ENCODE measurements around the gene ZNF212.

The ZNF212 gene

GRCh38 chr7:149223176-149223575, 16.3 kb upstream of the ZNF212 start:
- no peaks in the 10 kb centered on the region for H3K79me2 ChIP-seq (ENCODE audit: low read length)
- no peak overlapping the region for H2AFZ ChIP-seq (ENCODE audit: low read depth, low read length)
- H3K9me3 ChIP-seq (ENCODE audit: insufficient read depth, low read length) = no peaks in the 10 kb centered on the region
- H3K36me3 ChIP-seq (replicated peaks; ENCODE audit: low read depth, low read length) = peaks cover 31% of the 10 kb centered on the region
- H4K20me1 ChIP-seq (ENCODE audit: insufficient read depth, low read length) = no peaks in the 10 kb centered on the region
- no peak overlapping the region for H3K4me2 ChIP-seq (ENCODE audit: low read length)
- no peaks in the 10 kb centered on the region for H3K4me1 ChIP-seq (ENCODE audit: low read length)
- H3K9ac ChIP-seq (ENCODE audit: low read length) = no peak overlapping the region
- H3K27me3 ChIP-seq (ENCODE audit: low read depth, low read length) = no peaks in the 10 kb centered on the region
- no peak overlapping the region for H3K27ac ChIP-seq (ENCODE audit: low read length)
- TF ChIP-seq EZH2phosphoT487 (IDR thresholded peaks at IDR 0.05; ENCODE audit: low read depth) = no peak
- TF ChIP-seq, protein P1, sequence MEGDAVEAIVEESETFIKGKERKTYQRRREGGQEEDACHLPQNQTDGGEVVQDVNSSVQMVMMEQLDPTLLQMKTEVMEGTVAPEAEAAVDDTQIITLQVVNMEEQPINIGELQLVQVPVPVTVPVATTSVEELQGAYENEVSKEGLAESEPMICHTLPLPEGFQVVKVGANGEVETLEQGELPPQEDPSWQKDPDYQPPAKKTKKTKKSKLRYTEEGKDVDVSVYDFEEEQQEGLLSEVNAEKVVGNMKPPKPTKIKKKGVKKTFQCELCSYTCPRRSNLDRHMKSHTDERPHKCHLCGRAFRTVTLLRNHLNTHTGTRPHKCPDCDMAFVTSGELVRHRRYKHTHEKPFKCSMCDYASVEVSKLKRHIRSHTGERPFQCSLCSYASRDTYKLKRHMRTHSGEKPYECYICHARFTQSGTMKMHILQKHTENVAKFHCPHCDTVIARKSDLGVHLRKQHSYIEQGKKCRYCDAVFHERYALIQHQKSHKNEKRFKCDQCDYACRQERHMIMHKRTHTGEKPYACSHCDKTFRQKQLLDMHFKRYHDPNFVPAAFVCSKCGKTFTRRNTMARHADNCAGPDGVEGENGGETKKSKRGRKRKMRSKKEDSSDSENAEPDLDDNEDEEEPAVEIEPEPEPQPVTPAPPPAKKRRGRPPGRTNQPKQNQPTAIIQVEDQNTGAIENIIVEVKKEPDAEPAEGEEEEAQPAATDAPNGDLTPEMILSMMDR (IDR thresholded peaks at IDR 0.05; ENCODE audit: low read depth, low read length) = no peak
- no peak overlapping the region for H3K4me3 ChIP-seq (ENCODE audit: low read length)

DNA sequence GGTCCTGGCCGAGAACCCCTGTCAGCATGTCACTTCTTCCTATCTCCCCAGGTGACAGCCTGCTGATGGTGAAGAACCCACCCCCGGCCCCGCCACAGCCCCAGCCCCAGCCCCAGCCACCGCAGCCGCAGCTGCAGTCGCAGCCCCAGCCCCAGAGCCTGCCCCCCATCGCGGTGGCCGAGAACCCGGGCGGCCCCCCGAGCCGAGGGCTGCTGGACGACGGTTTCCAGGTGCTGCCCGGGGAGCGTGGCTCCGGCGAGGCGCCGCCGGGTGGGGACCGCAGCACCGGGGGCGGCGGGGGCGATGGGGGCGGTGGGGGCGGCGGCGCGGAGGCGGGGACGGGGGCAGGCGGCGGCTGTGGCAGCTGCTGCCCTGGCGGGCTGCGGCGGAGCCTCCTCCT, 15.7 kb upstream of the ZNF212 start:
- Histone ChIP-seq H3K4me2 (ENCODE audit: low read length) (no peak overlapping the region), H4K20me1 (ENCODE audit: insufficient read depth, low read length) (no peaks in the 10 kb centered on the region), H3K79me2 (ENCODE audit: low read length) (no peaks in the 10 kb centered on the region), H3K4me3 (ENCODE audit: low read length) (no peak overlapping the region), H3K36me3 (replicated peaks; ENCODE audit: low read depth, low read length) (peaks cover 28% of the 10 kb centered on the region), H3K27ac (ENCODE audit: low read length) (no peak overlapping the region), H3K4me1 (ENCODE audit: low read length) (no peaks in the 10 kb centered on the region), H2AFZ (ENCODE audit: low read depth, low read length) (no peak overlapping the region), H3K27me3 (ENCODE audit: low read depth, low read length) (no peaks in the 10 kb centered on the region), H3K9ac (ENCODE audit: low read length) (no peak overlapping the region), H3K9me3 (ENCODE audit: insufficient read depth, low read length) (no peaks in the 10 kb centered on the region)
- no peak for TF ChIP-seq EZH2phosphoT487 (IDR thresholded peaks at IDR 0.05; ENCODE audit: low read depth)
- TF ChIP-seq, protein P1 (IDR thresholded peaks at IDR 0.05; ENCODE audit: low read depth, low read length) = no peak

DNA sequence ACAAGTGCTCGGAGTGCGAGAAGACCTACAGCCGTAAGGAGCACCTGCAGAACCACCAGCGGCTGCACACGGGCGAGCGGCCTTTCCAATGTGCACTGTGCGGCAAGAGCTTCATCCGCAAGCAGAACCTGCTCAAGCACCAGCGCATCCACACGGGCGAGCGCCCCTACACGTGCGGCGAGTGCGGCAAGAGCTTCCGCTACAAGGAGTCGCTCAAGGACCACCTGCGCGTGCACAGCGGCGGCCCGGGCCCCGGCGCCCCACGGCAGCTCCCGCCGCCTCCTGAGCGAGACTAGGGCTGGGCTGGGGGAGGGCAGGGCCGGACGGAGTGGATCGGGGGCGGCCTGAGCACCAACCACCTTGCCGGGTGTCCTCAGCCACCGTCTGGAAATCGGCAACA, 15.1 kb upstream of the ZNF212 start:
- Histone ChIP-seq H2AFZ (ENCODE audit: low read depth, low read length) (no peak overlapping the region), H3K36me3 (replicated peaks; ENCODE audit: low read depth, low read length) (peaks cover 23% of the 10 kb centered on the region), H3K27me3 (ENCODE audit: low read depth, low read length) (no peaks in the 10 kb centered on the region), H3K4me3 (ENCODE audit: low read length) (no peak overlapping the region), H3K9me3 (ENCODE audit: insufficient read depth, low read length) (no peaks in the 10 kb centered on the region), H3K79me2 (ENCODE audit: low read length) (no peaks in the 10 kb centered on the region), H3K4me1 (ENCODE audit: low read length) (no peaks in the 10 kb centered on the region), H4K20me1 (ENCODE audit: insufficient read depth, low read length) (no peaks in the 10 kb centered on the region), H3K9ac (ENCODE audit: low read length) (no peak overlapping the region), H3K27ac (ENCODE audit: low read length) (no peak overlapping the region), H3K4me2 (ENCODE audit: low read length) (no peak overlapping the region)
- TF ChIP-seq, protein P1 (IDR thresholded peaks at IDR 0.05; ENCODE audit: low read depth, low read length) = no peak
- TF ChIP-seq EZH2phosphoT487 (IDR thresholded peaks at IDR 0.05; ENCODE audit: low read depth) = no peak

DNA sequence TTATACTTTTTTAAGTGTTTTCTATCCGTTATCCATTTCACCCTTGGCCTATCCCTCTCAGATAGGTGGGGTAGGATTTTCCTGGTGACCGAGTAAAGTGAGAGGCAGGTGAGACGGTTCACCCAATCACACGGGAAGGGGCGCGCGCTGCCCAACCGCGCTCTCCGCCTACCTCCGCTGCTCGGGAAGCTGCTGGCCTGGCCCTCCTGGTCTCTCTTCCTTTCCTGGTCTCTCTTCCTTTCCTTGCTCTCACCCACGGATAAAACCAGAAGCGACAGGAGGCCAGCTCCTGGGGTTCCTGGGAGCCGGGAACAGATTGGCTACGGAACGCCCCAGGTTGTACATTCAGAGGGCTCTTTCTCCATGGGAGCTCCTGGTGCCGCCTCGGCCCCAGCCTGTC, 14.3 kb upstream of the ZNF212 start:
- Histone ChIP-seq H3K36me3 (replicated peaks; ENCODE audit: low read depth, low read length) (peaks cover 23% of the 10 kb centered on the region), H4K20me1 (ENCODE audit: insufficient read depth, low read length) (no peaks in the 10 kb centered on the region), H3K4me3 (ENCODE audit: low read length) (no peak overlapping the region), H3K4me1 (ENCODE audit: low read length) (no peaks in the 10 kb centered on the region), H3K9ac (ENCODE audit: low read length) (no peak overlapping the region), H3K79me2 (ENCODE audit: low read length) (no peaks in the 10 kb centered on the region), H3K27me3 (ENCODE audit: low read depth, low read length) (no peaks in the 10 kb centered on the region), H3K4me2 (ENCODE audit: low read length) (no peak overlapping the region), H2AFZ (ENCODE audit: low read depth, low read length) (no peak overlapping the region), H3K27ac (ENCODE audit: low read length) (no peak overlapping the region), H3K9me3 (ENCODE audit: insufficient read depth, low read length) (no peaks in the 10 kb centered on the region)
- no peak for TF ChIP-seq EZH2phosphoT487 (IDR thresholded peaks at IDR 0.05; ENCODE audit: low read depth)
- TF ChIP-seq, protein P1 (IDR thresholded peaks at IDR 0.05; ENCODE audit: low read depth, low read length) = no peak
